RPMI8226 (cell line): ENCODE results near the gene THAP6.
"Not testable (repeated sequence)": the region's sequence is repeated elsewhere in the genome, so short reads cannot be mapped to it uniquely, and the experiment has no call there.

Experiments
- DNase-seq: peaks from one replicate; pipeline ENCODE4 v3.0.0-alpha.2; 2015

Gene THAP6

DNA sequence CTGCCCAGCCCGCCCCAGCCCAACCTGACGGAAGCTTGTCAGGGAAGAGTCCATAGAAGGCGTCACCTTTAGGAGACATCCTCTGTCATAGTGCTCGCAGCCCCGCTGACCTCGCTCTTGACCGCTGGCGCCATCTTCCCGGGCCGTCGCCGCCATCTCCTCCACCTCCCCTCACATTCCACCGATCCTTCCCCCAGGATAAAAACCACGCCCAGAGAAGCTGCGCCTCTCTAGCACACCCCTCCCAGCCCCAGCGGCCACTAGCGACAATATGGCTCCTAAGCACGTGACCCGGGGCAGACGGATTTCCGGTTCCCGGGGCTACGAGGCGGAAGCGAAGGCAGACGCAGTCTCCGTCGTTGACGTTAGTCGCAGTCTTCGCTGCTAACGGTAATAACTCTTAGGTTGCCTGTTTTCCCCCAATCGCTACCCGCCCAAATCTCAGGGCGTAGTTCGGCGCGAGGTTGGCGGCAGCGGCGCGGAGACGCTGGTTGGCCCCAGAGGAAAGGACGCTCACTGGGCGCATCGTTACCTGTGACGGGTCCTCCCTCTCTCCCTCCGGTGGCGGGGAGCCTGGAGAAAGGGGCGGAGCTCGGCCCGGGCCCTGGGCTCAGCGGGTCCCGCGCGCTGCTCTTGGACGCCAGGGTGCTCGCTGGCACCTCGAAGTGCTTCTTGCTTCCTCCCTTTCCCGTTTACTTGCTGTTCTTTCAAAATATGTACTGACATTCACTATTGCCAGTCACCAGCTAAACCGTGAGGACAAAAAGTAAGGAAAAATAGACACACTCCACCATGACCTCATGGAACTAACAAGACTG lies at the start of gene THAP6, which contains the start of gene RCHY1:
TSS of gene THAP6 (plus strand) at position 343 of the 818 bp plus-strand sequence. CDS start 980 bp downstream, outside the sequence.
TSS of gene RCHY1 (minus strand) at position 273 of the 818 bp plus-strand sequence. CDS start at position 156, 117 bp downstream.
- peak; percentile 92 for DNase-seq

DNA sequence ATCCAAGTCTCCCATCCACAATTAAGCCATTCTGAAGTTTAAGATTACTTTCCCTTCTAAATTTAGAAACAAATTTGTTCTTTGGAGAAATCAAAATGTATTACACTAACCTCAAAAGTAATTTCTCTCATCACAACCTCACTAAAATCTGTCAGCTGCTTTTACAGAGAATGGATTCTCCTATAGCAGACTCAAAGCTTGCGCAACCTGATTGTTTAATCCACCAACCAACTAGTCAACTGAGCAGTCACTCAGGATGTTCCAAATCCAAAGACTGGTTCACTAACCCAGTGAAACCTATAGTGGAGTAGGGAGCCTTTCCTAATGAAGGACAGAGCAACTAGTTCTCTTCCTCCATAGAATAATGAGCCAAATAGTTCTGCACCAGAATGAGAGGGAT lies 44.4 kb upstream of the THAP6 start:
- DNase-seq = no peak

- DNase-seq = no peak
These were observed 43.5 kb upstream of the THAP6 start for GRCh38 chr4:75470738-75471137.

GRCh38 chr4:75477201-75477600 lies 37.1 kb upstream of the THAP6 start:
- DNase-seq = no peak

DNA sequence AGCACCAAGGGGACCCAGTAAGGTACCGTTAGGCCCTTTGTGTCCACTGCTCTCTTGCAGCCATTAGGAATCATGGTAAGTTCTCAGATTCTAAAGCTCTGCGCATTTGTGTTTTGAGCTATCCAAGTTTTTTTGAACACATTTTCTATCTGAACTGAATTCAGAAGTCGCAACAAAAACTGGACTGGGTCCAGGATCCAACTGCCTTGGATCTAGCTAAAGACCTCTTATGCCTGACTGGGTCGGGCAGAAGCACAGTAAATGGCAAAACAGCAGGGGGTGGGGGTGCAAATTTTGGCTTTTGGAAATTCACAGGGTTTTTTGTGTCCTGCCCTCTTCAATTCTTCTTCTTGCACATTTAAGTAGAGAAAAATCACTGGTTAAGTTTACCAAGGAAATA lies 30.1 kb upstream of the THAP6 start:
- DNase-seq = no peak

- no peak for DNase-seq
These were observed 24.1 kb upstream of the THAP6 start for GRCh38 chr4:75490155-75490554.

- DNase-seq = no peak
These were observed 19.7 kb upstream of the THAP6 start for GRCh38 chr4:75494563-75494962.

DNA sequence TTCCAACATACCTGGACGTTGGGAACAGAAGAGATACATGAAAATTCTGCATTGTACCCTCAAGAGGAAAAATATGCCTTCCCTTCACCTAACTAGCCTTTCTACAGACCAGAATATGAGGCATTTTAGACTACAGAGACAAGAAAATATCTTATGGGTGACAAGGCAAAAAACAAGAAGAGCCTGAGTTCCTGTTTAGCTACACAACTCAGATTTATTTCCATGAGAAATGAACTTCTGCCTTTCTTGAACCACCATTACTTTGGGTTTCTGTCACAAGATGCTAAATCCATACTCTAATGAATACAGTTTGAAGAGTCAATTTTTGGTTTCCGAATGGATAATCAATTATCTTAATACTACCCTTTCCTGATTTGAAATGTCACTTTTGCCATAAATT lies 18.8 kb upstream of the THAP6 start:
- DNase-seq = no peak

GRCh38 chr4:75496406-75496805 lies 17.9 kb upstream of the THAP6 start:
- DNase-seq = no peak

DNA sequence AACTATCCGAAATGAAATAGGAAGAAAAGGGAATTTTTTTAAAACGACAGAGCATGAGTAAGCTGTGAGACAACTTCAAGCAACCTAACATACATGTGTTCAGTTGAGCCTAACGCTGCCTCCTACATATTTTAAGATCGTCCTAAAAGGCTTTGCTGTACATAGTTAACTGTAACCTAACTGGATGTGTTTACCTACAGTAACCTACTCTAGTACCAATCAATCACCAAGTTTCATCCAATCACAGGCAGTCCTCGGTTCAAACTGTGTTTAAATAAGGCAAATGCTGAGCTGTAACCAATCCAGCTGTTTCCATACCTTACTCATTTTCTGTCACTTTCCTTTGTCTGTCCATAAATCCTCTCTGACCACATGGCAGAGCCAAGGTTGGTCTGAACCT lies 17.1 kb upstream of the THAP6 start:
- DNase-seq = no peak

- DNase-seq = no peak
These were observed 16.2 kb upstream of the THAP6 start for GRCh38 chr4:75498041-75498440.

- no peak for DNase-seq
These were observed 14.4 kb upstream of the THAP6 start for GRCh38 chr4:75499900-75500299.

GRCh38 chr4:75502671-75503070 lies 11.6 kb upstream of the THAP6 start:
- DNase-seq = no peak

GRCh38 chr4:75505630-75506029 lies 8.6 kb upstream of the THAP6 start:
- DNase-seq = no peak

- DNase-seq = not testable (repeated sequence)
These were observed 4.7 kb upstream of the THAP6 start for GRCh38 chr4:75509592-75509991.

GRCh38 chr4:75511841-75512240 lies 2.4 kb upstream of the THAP6 start:
- no peak for DNase-seq

GRCh38 chr4:75512386-75513211 lies 1.7 kb upstream of the THAP6 start:
- peak; percentile 10 for DNase-seq

DNA sequence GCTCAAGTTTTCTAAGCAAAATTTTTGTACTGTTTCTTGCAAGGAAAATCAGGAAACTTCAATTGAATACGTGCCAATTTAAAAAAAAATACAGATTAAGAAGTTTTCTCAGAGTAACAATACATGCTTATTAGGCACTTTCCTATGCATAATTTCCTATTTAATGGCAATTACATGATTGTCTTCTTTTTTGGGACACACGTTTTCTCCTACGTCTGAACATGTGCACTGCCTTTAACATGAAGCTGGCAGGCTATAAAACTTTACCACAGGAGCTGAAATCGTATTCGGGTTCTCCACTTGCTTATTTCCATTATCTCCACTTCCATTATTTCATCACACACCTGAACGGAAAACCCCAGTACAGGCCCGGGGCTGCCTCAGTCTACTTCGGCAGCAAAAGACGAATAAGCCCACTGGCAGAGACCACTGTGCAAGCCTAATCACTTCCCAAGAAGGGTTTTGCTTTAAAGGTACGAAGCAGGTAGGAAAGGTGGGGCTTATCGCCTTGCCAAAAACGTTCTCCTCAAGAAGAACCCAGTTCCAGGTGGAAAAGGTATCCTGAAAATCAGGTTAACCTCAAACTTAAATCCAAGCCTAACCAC lies 645 bp upstream of the THAP6 start:
- DNase-seq = no peak

DNA sequence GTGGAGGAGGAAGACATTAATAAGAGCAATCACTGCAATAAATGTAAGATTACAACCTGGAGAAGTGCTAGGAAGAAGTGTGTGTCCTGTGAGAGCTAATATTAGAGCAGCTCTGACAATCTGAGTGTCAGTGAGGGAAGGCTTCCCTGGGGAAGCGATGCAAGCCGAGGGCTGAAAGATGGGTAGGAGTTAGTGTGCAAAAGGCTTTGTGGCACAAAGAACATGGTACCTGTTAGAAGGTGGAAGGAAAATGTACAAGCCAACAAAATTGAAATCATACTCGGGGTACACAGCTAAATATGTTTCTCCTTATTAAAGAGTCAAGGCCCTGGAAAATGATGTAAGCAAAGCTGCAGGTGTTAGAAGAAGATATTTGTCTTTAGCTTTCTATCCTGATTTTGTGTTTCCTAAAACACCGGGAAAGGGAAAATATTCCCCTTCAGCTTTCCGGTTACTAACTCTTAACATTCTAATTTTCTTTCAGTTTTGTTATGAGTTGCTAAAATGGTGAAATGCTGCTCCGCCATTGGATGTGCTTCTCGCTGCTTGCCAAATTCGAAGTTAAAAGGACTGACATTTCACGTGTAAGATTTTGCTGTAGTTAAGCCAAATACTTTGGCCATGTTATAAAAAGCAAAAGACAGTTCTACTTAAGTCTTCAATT lies 808 bp downstream of the THAP6 start:
- DNase-seq = peak; percentile 12

DNA sequence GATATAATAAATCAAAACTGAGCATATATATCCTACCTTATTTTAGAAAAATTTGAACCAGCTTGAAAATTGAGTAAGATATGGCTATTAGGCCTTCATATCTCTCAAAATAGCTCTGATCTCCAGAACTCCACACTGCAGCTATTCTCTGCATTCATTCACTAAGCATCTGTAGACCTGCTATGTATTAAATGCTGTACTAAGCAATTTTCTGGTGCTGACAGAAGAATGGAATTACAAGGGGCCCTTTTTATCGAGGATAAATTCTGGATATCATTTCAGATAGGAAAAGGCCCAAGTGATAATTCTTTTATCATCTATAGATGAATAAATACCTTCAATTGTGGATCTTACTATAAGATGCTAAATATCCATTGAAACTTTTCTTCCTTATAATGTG lies 1.9 kb downstream of the THAP6 start:
- DNase-seq = no peak

DNA sequence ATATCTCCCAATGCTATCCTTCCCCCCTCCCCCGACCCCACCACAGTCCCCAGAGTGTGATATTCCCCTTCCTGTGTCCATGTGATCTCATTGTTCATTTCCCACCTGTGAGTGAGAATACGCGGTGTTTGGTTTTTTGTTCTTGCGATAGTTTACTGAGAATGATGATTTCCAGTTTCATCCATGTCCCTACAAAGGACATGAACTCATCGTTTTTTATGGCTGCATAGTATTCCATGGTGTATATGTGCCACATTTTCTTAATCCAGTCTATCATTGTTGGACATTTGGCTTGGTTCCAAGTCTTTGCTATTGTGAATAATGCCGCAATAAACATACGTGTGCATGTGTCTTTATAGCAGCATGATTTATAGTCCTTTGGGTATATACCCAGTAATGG lies 5.2 kb downstream of the THAP6 start:
- DNase-seq = not testable (repeated sequence)

GRCh38 chr4:75525086-75525485 lies 10.8 kb downstream of the THAP6 start:
- no peak for DNase-seq

DNA sequence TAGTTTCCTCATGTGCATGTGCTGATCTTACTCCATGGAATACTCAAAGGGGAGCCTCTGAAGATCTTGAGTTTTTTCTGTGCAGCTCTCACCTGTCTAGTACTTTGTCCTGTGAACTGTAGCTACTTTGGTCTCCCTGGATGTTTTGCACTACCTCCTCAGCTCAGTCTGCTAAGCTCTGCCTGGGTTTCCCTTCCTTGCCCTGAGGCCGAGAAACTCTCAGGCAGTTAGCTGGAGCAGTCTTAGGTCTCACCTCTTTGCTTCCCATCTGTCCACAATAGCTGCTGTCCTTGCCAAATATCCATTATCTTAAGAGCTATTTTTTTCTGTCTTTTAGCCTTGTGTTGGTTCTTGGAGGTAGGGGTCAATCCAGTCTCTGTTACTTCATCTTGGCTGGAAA lies 11.6 kb downstream of the THAP6 start:
- DNase-seq = no peak
